GM12874 (cell line): ENCODE data around the gene DGKB.

Experiments used
- TF ChIP-seq, protein P1 (sequence below): IDR thresholded peaks from 2 replicates; pipeline ENCODE4 v1.5.1; 2011; ENCODE audit warnings: low read depth, mild to moderate bottlenecking, control low read depth, low read length, moderate library complexity; ENCODE audit not compliant: insufficient read depth

The DGKB gene

GRCh38 chr7:14924398-14924797, 21.8 kb upstream of the DGKB start:
- TF ChIP-seq, protein P1, sequence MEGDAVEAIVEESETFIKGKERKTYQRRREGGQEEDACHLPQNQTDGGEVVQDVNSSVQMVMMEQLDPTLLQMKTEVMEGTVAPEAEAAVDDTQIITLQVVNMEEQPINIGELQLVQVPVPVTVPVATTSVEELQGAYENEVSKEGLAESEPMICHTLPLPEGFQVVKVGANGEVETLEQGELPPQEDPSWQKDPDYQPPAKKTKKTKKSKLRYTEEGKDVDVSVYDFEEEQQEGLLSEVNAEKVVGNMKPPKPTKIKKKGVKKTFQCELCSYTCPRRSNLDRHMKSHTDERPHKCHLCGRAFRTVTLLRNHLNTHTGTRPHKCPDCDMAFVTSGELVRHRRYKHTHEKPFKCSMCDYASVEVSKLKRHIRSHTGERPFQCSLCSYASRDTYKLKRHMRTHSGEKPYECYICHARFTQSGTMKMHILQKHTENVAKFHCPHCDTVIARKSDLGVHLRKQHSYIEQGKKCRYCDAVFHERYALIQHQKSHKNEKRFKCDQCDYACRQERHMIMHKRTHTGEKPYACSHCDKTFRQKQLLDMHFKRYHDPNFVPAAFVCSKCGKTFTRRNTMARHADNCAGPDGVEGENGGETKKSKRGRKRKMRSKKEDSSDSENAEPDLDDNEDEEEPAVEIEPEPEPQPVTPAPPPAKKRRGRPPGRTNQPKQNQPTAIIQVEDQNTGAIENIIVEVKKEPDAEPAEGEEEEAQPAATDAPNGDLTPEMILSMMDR: no peak

DNA sequence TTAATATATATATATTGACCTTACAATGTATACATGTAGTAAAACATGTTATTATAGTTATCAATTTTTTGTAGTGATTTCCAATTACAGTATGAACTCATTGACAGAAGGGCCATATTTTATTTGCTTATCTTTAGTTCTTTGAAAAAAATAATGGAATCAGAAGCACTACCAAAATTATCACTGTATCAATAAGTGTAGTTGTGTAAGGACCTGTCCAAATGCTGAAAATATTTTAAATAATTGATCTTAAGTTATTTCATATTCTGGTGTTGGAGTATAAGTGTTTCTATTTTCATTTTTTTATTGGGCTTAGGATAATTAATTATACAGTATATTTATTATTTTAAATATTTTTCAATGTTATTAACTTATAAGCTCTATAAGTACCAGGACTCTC, 8.5 kb upstream of the DGKB start:
- TF ChIP-seq, protein P1: no peak

GRCh38 chr7:14908697-14909096, 6.1 kb upstream of the DGKB start:
- TF ChIP-seq, protein P1: no peak

GRCh38 chr7:14905764-14906163, 3.2 kb upstream of the DGKB start:
- TF ChIP-seq, protein P1: no peak

- TF ChIP-seq, protein P1: no peak
These were observed 2.5 kb downstream of the DGKB start for GRCh38 chr7:14900051-14900450.

- TF ChIP-seq, protein P1: no peak
These were observed 3.5 kb downstream of the DGKB start for GRCh38 chr7:14899030-14899429.

- TF ChIP-seq, protein P1: no peak
These were observed 6.1 kb downstream of the DGKB start for GRCh38 chr7:14896461-14896860.

DNA sequence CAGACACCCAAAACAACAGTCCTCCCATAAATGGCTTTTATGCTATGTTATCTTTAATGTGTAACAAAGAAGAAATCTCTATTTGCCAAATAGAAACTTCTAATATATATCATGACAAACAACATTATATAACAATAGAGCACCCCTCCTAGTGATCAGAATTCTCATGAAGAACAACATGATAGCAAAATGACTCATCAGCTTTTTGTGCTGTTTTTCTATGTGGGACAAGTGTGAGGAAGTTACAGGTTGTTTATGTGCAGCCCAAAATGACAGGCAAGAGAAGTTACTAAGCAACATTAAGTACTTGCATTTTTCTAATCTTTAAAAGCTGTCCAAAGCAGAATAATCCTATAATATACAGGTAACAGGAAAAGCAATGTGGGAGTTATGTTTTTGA, 7.7 kb downstream of the DGKB start:
- TF ChIP-seq, protein P1: no peak
